Measurements from ENCODE around the gene ELF2.
"Not testable (repeated sequence)": the region's sequence is repeated elsewhere in the genome, so short reads cannot be mapped to it uniquely, and the experiment has no call there.

ELF2 gene

DNA sequence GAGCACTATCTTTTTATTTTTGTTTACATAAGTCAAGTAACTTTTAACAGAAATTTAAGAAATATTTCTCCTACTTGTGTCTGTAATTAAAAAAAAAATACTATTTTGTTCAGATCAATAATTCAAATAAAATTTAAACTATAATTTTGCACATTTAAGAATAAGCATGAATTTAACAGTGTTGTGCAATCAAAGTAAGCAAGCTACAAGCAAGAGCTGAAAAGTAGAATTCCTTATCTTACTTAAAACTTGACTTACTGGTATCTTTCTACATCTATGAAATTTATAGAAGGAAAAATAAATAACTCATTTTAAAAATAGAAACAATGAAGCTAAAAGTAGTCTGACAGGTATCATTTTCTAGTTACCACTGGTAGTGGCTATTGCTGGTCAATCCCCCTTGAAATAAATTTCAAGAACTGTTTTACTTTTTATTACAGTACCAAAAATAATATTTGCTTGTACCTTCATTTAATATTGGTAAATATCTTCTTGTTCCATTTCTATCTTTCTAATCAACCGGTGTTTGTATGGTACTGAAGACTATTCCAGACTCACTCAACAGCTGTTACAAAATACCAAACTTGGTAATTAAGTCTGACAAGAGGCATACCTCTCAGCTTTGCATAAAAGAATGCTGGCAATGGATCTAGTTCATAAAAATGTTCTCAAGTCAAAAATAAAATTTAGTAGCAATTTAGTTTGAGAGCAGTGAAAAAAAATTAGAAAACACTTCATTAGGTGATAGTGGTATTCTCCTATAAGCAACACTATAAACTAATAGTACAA, 99.3 kb downstream of the ELF2 start:
- DNase-seq (ENCODE audit: low spot score): no peak

DNA sequence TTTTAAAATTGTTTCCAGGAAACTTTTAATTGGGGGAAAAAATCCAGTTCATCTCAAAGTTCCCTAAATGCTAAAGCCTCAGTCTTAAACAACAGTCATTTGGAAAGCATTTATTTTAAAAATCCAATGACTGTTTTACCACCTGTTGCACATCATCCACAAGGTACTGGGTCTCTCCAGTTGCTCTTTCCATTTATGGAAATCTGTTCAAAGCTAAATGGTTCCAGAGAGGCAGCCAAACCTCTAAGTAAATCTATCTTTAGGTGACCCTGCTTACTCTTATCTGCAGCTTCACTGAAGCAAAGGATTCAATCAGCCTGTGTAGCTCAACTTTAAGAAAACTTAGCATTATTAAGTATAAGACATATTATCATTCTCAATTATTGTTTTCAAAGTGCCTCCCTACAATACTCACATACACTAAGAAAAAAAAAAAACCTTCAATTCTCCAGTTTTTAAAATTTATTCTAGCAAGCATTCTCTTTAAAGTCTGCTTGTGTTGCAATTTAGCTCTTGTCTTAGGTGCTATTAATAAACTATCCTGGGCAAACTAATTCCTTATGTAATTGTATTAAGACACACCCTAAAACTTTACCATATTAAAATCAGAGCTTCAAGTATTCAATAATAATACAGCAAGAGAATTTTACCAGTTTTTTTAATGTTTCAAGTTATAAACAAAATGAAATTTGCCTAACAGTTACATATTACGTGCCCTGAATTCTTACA, 100.8 kb downstream of the ELF2 start:
- DNase-seq (ENCODE audit: low spot score): no peak

GRCh38 chr4:139060591-139060990, 116.4 kb downstream of the ELF2 start:
- no peak for DNase-seq (ENCODE audit: low spot score)

GRCh38 chr4:139059026-139059425, 118.0 kb downstream of the ELF2 start:
- DNase-seq (ENCODE audit: low spot score): not testable (repeated sequence)

DNA sequence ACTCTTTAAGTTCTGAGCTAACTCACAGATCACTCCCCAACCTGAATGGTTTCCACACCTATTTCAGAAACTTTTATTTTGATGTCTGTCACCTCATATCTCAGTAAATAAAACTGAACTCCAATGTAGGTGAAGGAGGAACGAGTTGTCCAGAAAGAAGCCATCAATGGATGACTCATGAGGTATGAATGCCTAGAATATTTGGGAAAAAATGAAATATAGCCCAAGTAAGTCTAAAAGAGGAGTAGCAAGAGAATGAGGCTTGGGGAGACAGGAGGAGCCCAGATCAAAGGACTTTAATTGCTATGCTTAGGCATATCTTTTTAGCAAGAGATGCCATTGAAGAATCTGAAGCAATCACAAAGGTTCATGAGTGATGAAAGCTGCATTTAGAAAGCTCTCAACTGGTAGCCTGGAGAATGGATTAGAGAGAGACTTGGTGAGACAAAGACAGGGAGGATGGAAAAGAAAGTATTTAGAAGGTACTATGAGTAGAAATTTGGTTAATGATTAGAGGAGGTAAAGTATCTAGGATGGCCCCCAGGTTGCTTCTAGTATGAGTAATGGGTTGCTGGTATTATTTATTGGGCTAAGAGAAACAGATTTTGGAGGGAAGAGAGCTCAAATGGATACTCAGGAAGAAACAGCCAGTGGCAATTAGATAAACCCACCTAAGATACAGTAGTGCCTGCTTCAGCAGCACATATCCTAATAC, 122.1 kb downstream of the ELF2 start:
- no peak for DNase-seq (ENCODE audit: low spot score)

GRCh38 chr4:139053909-139054308, 123.1 kb downstream of the ELF2 start:
- DNase-seq (ENCODE audit: low spot score): no peak

DNA sequence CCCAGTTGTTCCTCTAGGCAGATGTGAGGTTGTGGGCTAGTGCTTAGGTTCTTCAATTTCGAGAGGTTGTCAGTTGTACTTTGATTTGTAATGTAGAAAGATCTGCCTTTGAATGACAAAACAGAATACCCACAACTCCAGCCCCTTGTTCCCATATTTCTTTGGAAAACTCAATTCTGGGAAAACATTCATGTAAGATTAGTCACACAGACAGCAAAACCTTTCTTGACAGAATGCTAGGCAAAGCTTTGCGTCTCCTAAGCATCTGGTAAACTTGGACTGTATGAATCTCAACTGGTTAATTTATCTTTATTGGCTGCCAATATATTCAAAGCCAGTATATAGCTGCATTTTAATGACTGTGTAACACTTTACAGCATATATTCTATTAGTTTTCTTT, 126.6 kb downstream of the ELF2 start:
- no peak for DNase-seq (ENCODE audit: low spot score)

DNA sequence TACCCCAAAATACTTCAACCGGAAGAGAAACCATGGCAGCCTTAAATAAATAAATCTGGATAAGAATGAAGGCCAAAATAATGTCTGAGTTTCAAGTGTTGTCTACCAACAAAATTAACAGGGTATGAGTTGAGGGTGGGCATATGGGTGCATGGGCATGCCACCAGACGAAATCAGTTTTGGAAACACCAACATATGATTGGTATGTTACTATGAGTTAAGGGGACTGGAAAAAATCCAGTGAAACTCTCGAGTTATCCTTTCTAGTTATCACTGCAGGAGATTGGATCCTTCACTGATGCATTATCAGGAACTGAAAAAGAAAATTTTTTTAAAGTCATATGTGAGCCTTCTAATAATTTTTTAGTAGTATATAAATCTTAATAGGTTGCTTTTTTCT, 129.0 kb downstream of the ELF2 start:
- DNase-seq (ENCODE audit: low spot score): no peak

- no peak for DNase-seq (ENCODE audit: low spot score)
Observed at GRCh38 chr4:139044291-139044690, 132.7 kb downstream of the ELF2 start.

DNA sequence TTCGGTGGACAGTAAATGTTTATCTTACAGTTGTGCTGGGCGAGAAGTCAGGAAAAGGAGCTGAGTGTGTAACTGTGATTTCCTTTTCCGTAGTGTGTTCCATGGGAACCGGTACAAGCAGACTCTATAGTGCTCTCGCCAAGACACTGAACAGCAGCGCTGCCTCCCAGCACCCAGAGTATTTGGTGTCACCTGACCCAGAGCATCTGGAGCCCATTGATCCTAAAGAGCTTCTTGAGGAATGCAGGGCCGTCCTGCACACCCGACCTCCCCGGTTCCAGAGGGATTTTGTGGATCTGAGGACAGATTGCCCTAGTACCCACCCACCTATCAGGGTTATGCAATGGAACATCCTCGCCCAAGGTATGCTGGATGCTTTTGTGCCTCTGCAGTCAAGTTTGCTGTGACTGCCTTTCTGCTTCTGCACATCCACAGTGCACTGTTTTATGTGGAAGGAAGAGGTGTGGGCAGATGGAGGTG, 134.0 kb downstream of the ELF2 start:
- DNase-seq (ENCODE audit: low spot score): no peak

GRCh38 chr4:139038874-139039443, 138.1 kb downstream of the ELF2 start:
- DNase-seq (ENCODE audit: low spot score): no peak

- DNase-seq (ENCODE audit: low spot score): no peak
Observed at GRCh38 chr4:139036885-139037284, 140.1 kb downstream of the ELF2 start.

- DNase-seq (ENCODE audit: low spot score): no peak
Observed at GRCh38 chr4:139035650-139036049, 141.4 kb downstream of the ELF2 start.

DNA sequence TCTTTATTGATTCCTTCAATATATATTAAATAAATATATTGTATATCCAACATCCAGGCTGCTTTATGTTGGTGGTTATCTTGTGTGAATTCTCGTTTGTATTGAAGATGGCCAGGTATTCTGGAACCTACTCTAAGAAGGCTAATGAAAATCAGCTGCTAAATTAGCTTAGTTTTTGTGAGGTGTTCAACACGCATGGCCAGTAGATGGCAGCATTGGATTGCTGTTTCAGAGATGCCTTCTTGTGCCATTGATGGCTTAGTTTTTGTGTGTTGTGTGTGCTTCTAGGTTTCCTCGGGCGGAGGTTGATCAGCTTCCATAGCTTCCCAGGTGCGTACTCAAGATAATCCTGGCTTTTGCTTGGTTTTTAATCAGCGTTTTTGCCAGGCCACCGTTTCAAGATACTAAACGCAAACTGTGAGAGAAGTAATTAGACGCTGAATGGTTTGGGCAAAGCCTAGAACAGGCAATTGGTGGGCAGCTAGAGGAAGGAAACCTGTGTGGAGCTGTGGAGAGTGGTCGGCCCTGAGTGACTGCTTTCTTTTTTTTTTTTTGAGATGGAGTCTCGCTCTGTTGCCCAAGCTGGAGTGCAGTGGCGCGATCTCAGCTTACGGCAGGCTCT, 146.3 kb downstream of the ELF2 start:
- DNase-seq (ENCODE audit: low spot score): peak; percentile 85

DNA sequence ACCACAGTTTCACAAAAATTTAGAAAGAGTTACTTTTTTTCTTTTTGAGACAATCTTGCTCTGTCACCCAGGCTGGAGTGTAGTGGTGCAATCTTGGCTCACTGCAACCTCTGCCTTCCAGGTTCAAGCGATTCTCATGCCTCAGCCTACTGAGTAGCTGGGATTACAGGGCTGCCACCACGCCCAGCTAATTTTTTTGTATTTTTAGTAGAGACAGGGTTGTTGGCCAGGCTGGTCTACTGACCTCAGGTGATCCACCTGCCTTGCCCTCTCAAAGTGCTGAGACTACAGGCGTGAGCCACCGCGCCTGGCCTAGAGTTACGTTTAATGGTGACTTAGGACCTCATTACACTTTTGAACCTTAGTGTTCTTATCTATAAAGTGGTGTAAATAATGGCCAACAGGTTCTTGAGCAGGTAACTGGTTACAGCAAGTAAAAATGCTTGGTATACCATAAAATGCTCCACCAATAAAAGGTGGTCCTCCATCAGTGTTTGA, 147.1 kb downstream of the ELF2 start:
- not testable (repeated sequence) for DNase-seq (ENCODE audit: low spot score)

DNA sequence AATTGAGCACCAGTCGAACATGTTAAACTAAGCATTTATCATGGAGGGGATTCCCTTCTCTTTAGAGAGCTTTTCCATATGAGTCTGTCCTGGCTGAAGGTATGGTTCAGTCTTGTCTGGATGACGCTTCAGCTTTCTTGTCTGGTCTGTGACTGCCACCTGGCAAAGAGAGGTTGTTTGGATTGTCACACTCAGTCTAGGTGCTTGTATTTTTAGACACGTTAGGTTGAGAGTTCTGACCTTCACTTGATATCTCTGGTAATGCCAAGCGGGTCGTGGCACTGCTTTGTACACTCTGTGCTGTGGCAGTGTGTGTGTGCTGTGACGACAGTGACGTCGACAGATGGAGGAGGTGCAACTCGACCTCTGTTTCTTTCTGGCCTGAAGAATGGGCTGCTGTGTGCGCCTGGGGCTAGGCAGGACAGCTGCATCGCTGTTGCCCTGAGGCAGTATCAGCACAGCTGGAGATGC, 148.8 kb downstream of the ELF2 start:
- DNase-seq (ENCODE audit: low spot score): no peak

DNA sequence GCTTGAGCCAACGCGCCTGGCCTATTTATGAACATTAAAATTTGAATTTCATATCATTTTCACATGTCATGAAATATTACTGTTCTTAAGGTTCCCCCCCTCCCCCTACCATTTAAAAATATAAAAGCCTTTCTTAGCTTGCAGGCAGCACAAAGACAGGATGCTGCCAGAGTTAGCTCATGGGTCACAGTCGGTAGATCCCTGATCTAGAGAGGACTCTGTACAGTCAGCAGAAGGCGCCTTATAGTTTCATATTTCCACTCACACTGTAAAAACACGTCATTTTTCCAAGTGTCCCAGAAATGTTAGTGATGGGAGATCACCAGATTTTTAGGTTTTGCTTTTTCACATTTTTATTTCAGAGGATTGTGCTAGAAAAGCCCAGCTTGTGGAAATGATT, 149.2 kb downstream of the ELF2 start:
- no peak for DNase-seq (ENCODE audit: low spot score)

- DNase-seq (ENCODE audit: low spot score): no peak
Observed at GRCh38 chr4:139025841-139026240, 151.2 kb downstream of the ELF2 start.

DNA sequence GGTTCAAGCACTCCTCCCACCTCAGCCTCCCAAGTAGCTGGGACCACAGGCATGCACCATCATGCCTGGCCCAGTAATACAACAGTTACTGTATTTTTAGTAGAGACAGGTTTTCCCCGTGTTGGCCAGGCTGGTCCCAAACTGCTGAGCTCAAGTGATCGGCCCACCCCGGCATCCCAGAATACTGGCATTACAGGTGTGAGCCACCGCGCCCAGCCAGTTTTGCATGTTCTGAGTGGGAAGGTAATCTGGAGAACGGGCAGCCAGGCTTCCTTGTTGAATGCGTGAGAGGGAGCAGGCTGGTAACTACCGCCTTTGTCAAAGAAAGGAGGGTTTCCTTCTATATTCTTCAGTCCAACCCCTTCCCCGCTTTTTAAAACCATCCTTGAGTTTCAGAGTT, 152.3 kb downstream of the ELF2 start:
- DNase-seq (ENCODE audit: low spot score): no peak

GRCh38 chr4:139022835-139023234, 154.2 kb downstream of the ELF2 start:
- DNase-seq (ENCODE audit: low spot score): no peak

DNA sequence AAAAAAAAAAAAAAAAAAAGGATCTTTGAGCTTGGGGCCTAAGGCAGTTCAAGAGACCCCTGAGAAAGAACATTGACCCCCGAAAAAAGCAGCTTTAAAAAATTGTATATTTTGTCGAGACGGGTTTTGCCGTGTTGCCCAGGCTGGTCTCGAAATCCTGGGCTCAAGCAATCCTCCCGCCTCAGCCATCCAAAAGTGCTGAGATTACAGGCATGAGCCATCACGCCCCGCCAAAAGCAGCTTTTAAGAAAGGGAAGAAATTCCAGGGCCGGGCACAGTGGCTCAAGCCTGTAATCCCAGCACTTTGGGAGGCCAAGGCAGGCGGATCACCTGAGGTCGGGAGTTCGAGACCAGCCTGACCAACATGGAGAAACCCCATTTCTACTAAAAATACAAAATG, 155.9 kb downstream of the ELF2 start:
- not testable (repeated sequence) for DNase-seq (ENCODE audit: low spot score)

DNA sequence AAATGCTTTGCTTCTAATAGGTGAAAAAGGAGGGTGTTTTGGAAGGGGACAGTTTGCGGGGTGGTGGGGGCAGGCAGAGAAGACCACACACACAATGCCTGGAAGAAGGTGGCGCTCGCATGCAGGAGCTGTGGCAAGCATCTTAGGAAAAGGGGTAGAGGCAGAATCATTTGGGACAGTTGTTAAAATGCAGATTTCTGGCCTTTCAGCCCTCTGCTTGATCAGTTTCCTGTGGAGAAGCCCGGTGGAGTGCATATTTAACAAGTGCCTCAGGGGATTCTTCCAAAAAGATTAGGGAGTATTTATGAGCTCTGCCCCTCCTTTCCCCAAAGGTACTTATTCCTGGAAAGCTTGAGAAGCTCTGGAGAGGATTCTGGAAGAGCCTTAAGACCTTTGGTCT, 156.6 kb downstream of the ELF2 start:
- DNase-seq (ENCODE audit: low spot score): no peak
